Measurements from ENCODE around the gene MPIG6B. TPM values are rescaled to one million over a fixed set of nuclear protein-coding genes. Genes with fewer than 3 reads are reported as not detected.
A peak's percentile ranks its signal among the peaks of the same experiment; 100 is the strongest.

MPIG6B gene
- polyA plus RNA-seq, 1 donor (not counting 4 experiments of a cell fraction or from before 2014, with no cell fraction given): 0.10 TPM

DNA sequence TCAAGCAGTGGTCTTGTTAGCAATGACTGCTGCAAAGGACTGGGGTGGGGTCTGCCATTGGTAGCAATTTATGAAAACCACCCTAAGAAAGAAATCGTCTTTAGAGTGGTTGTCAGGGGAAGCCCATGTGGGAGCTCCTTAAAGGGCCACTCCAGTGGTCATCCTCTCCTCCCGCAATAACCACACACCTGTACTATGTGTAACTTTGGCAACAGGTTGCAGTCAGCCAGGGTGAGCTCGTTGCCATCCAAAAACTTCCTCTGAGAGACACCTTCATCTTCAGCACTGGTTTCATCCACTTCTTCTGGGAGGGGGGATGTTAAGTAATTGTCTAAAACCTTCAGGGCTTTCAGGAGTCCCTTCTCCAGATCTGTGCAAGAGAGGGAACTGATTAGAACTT is 8.9 kb downstream of the MPIG6B start:
- Histone ChIP-seq H4K20me1 (ENCODE audit: control insufficient read depth, extremely low read depth, insufficient read depth, low read length) (peaks cover 19% of the 10 kb centered on the region), H3K4me2 (ENCODE audit: control insufficient read depth, extremely low read depth, insufficient read depth, low read depth, low read length) (no peak overlapping the region), H3K79me2 (ENCODE audit: control insufficient read depth, insufficient read depth, low read length) (peaks cover 39% of the 10 kb centered on the region), H3K9me1 (ENCODE audit: control insufficient read depth, extremely low read depth, insufficient read depth, low read length) (peaks cover 4% of the 10 kb centered on the region), H3K27ac (ENCODE audit: control insufficient read depth, insufficient read depth, low read length) (no peak overlapping the region), H3K4me3 (ENCODE audit: control insufficient read depth in 2 of 3, extremely low read depth in 1 of 3, insufficient read depth in 2 of 3, low read depth in 1 of 3, low read length in 3 of 3) (no peak overlapping the region), H3K4me1 (ENCODE audit: control insufficient read depth, extremely low read depth, insufficient read depth, low read length) (peaks cover 30% of the 10 kb centered on the region), H3K9ac (ENCODE audit: control insufficient read depth, extremely low read depth, insufficient read depth, low read length) (no peak overlapping the region), H3K9me3 (ENCODE audit: control insufficient read depth, low read depth, low read length) (no peaks in the 10 kb centered on the region), H3K36me3 (ENCODE audit: control insufficient read depth in 2 of 2, extremely low read depth in 1 of 2, insufficient read depth in 2 of 2, low read length in 2 of 2) (peaks cover 29 to 42% of the 10 kb centered on the region in 2 experiments), H2AFZ (ENCODE audit: control insufficient read depth, low read length) (no peak overlapping the region), H3K27me3 (ENCODE audit: control insufficient read depth, extremely low read depth, insufficient read depth, low read length) (no peaks in the 10 kb centered on the region)
- TF ChIP-seq CTCF (optimal IDR thresholded peaks at IDR 0.05 in 1 of 3, IDR thresholded peaks at IDR 0.05 in 1 of 3, conservative IDR thresholded peaks at IDR 0.05 in 1 of 3; ENCODE audit: extremely low read depth in 1 of 3, insufficient read depth in 2 of 3, low read length in 3 of 3) (no peak), EZH2 (IDR thresholded peaks at IDR 0.05; ENCODE audit: low read length) (no peak)
- FAIRE-seq (no peak), DNase-seq (ENCODE audit: low read depth, low spot score) (no peak)
- dilution Hi-C loops (cut with MboI; ENCODE audit: extremely low pct_ligation_motif_present, low sequenced_read_pairs): no loop called here

- Histone ChIP-seq H3K9me3 (ENCODE audit: control insufficient read depth, low read depth, low read length) (no peaks in the 10 kb centered on the region), H3K9me1 (ENCODE audit: control insufficient read depth, extremely low read depth, insufficient read depth, low read length) (peaks cover 4% of the 10 kb centered on the region), H3K27me3 (ENCODE audit: control insufficient read depth, extremely low read depth, insufficient read depth, low read length) (no peaks in the 10 kb centered on the region), H3K79me2 (ENCODE audit: control insufficient read depth, insufficient read depth, low read length) (peaks cover 39% of the 10 kb centered on the region), H3K4me3 (ENCODE audit: control insufficient read depth in 2 of 3, extremely low read depth in 1 of 3, insufficient read depth in 2 of 3, low read depth in 1 of 3, low read length in 3 of 3) (peak overlapping the region in 2 of 3 experiments; percentile 62 to 88), H3K27ac (ENCODE audit: control insufficient read depth, insufficient read depth, low read length) (peak overlapping the region; percentile 96), H2AFZ (ENCODE audit: control insufficient read depth, low read length) (no peak overlapping the region), H4K20me1 (ENCODE audit: control insufficient read depth, extremely low read depth, insufficient read depth, low read length) (peaks cover 19% of the 10 kb centered on the region), H3K4me2 (ENCODE audit: control insufficient read depth, extremely low read depth, insufficient read depth, low read depth, low read length) (peak overlapping the region; percentile 84), H3K9ac (ENCODE audit: control insufficient read depth, extremely low read depth, insufficient read depth, low read length) (peak overlapping the region; percentile 90), H3K36me3 (ENCODE audit: control insufficient read depth in 2 of 2, extremely low read depth in 1 of 2, insufficient read depth in 2 of 2, low read length in 2 of 2) (peaks cover 24 to 40% of the 10 kb centered on the region in 2 experiments), H3K4me1 (ENCODE audit: control insufficient read depth, extremely low read depth, insufficient read depth, low read length) (peaks cover 45% of the 10 kb centered on the region)
- no peak for TF ChIP-seq CTCF (optimal IDR thresholded peaks at IDR 0.05 in 1 of 3, IDR thresholded peaks at IDR 0.05 in 1 of 3, conservative IDR thresholded peaks at IDR 0.05 in 1 of 3; ENCODE audit: extremely low read depth in 1 of 3, insufficient read depth in 2 of 3, low read length in 3 of 3)
- TF ChIP-seq EZH2 (IDR thresholded peaks at IDR 0.05; ENCODE audit: low read length): no peak
- dilution Hi-C loops (cut with MboI; ENCODE audit: extremely low pct_ligation_motif_present, low sequenced_read_pairs): no loop called here
- DNase-seq (ENCODE audit: low read depth, low spot score): no peak
- FAIRE-seq: no peak
Observed at GRCh38 chr6:31733734-31734133, 10.6 kb downstream of the MPIG6B start.

Data from keratinocyte (primary cell).